ENCODE results near the gene TMEM170A. TPM values are rescaled to one million over a fixed set of nuclear protein-coding genes. Genes with fewer than 3 reads are reported as not detected.

The TMEM170A gene
- total and polyA plus RNA-seq, 2 of the 13 experiments (the other 11 are each of a cell fraction or from before 2014, with no cell fraction given), result 35.7 to 39.7 TPM

DNA sequence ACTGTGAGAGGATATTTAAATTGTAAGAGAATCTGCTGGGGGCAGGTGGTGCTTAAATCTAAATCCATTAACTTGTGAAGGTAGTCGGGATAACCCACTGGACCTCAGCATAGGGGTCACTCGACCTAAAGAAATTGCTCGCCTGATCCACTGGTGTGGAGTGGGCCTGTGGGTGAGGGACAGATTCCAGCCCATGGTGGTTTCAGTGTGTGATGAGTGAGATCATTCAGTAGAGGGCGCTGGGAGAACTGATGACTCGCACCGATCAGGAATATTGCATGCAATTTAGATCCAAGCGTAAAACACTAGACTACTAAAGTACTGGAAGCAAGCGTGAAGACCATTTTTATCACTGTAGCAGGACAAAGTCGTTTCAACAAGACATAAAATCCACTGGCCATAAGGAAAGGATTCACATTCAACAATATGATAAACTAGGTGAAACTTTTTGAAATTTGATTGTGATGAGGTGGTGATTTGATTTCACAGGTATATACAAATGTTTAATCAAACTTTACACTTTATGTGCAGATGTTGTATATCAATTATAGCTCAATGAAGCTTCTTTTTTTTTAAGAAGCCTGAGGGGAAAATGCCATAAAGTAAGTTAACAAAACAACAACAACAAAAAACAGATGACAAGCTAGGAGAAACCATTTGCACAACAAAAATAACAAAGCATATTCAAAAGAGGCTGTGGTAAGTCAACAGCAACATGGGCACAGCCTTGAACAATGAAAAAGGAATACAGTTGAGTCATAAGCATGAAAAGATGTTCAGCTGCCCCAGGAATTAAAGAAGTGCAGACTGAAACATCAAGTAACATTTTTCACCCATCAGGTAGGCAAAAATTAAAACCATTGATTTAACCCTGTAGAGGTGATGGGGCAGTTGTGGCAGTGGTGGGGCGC lies 7.5 kb upstream of the TMEM170A start (continued):
- TF ChIP-seq ZNF530 (CRISPR knock-in tag; IDR thresholded peaks at IDR 0.05; ENCODE audit: low read depth) (no peak), NONO (IDR thresholded peaks at IDR 0.05) (no peak), NONO (CRISPR knock-in tag; conservative IDR thresholded peaks at IDR 0.05) (no peak), CBFB (CRISPR knock-in tag; IDR thresholded peaks at IDR 0.05) (no peak), HOXA9 (CRISPR knock-in tag; IDR thresholded peaks at IDR 0.05; ENCODE audit: borderline replicate concordance) (no peak), CCDC6 (CRISPR knock-in tag; IDR thresholded peaks at IDR 0.05) (no peak), NR2C2 (CRISPR knock-in tag; IDR thresholded peaks at IDR 0.05; ENCODE audit: borderline replicate concordance) (no peak; the same call in 1 of the 2 replicates), ZSCAN30 (CRISPR knock-in tag; IDR thresholded peaks at IDR 0.05) (no peak), PCBP1 (IDR thresholded peaks at IDR 0.05; ENCODE audit: borderline replicate concordance, low read depth, low read length) (no peak), FOXC1 (CRISPR knock-in tag; IDR thresholded peaks at IDR 0.05; ENCODE audit: borderline replicate concordance) (no peak), ZNF460 (CRISPR knock-in tag; IDR thresholded peaks at IDR 0.05; ENCODE audit: borderline replicate concordance) (no peak), KMT2B (CRISPR knock-in tag; IDR thresholded peaks at IDR 0.05) (no peak), HNRNPL (IDR thresholded peaks at IDR 0.05; ENCODE audit: low read depth, low read length) (no peak), GTF3A (CRISPR knock-in tag; conservative IDR thresholded peaks at IDR 0.05) (peak; percentile 56; the same call in 1 of the 2 replicates), ZNF766 (CRISPR knock-in tag; IDR thresholded peaks at IDR 0.05; ENCODE audit: borderline replicate concordance) (no peak), NFIB (CRISPR knock-in tag; IDR thresholded peaks at IDR 0.05; ENCODE audit: borderline replicate concordance) (no peak), ELF1 (CRISPR knock-in tag; IDR thresholded peaks at IDR 0.05) (no peak), ZNF644 (CRISPR knock-in tag; IDR thresholded peaks at IDR 0.05; ENCODE audit: low read depth) (no peak), SALL1 (CRISPR knock-in tag; IDR thresholded peaks at IDR 0.05) (0 out of 2 replicates have a peak, but pooled peaks have one; percentile 18)
- TF ChIP-seq, protein P1, sequence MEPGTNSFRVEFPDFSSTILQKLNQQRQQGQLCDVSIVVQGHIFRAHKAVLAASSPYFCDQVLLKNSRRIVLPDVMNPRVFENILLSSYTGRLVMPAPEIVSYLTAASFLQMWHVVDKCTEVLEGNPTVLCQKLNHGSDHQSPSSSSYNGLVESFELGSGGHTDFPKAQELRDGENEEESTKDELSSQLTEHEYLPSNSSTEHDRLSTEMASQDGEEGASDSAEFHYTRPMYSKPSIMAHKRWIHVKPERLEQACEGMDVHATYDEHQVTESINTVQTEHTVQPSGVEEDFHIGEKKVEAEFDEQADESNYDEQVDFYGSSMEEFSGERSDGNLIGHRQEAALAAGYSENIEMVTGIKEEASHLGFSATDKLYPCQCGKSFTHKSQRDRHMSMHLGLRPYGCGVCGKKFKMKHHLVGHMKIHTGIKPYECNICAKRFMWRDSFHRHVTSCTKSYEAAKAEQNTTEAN (CRISPR knock-in tag; conservative IDR thresholded peaks at IDR 0.05), result no peak
- TF ChIP-seq, protein P2, sequence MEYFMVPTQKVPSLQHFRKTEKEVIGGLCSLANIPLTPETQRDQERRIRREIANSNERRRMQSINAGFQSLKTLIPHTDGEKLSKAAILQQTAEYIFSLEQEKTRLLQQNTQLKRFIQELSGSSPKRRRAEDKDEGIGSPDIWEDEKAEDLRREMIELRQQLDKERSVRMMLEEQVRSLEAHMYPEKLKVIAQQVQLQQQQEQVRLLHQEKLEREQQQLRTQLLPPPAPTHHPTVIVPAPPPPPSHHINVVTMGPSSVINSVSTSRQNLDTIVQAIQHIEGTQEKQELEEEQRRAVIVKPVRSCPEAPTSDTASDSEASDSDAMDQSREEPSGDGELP (IDR thresholded peaks at IDR 0.05; ENCODE audit: borderline replicate concordance, low read depth), result no peak
- TF ChIP-seq, protein P3, sequence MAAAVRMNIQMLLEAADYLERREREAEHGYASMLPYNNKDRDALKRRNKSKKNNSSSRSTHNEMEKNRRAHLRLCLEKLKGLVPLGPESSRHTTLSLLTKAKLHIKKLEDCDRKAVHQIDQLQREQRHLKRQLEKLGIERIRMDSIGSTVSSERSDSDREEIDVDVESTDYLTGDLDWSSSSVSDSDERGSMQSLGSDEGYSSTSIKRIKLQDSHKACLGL (CRISPR knock-in tag; IDR thresholded peaks at IDR 0.05), result no peak
- TF ChIP-seq, protein P4, sequence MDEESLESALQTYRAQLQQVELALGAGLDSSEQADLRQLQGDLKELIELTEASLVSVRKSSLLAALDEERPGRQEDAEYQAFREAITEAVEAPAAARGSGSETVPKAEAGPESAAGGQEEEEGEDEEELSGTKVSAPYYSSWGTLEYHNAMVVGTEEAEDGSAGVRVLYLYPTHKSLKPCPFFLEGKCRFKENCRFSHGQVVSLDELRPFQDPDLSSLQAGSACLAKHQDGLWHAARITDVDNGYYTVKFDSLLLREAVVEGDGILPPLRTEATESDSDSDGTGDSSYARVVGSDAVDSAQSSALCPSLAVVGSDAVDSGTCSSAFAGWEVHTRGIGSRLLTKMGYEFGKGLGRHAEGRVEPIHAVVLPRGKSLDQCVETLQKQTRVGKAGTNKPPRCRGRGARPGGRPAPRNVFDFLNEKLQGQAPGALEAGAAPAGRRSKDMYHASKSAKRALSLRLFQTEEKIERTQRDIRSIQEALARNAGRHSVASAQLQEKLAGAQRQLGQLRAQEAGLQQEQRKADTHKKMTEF (CRISPR knock-in tag; IDR thresholded peaks at IDR 0.05), result peak; percentile 39; the same call in 1 of the 2 replicates
- TF ChIP-seq, protein P5, sequence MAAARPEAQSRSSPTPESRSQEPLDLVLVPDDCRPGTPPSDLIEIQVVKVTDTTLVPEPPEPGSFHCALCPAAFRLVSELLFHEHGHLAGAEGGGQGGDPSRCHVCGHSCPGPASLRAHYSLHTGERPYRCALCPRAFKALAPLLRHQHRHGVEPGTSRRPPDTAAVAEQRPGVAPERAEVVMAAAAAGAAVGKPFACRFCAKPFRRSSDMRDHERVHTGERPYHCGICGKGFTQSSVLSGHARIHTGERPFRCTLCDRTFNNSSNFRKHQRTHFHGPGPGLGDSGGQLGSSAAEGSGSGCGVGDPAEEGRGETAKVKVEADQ (CRISPR knock-in tag; IDR thresholded peaks at IDR 0.05; ENCODE audit: borderline replicate concordance), result no peak
